Smooth muscle cell (in vitro differentiated cells): ENCODE data around the gene DSG4. TPM values are rescaled to one million over a fixed set of nuclear protein-coding genes. Genes with fewer than 3 reads are reported as not detected.

Experiments
- DNase-seq: peaks from one replicate; lab custom pipeline; 2025; ENCODE audit not compliant: unreplicated experiment; lab: John Stamatoyannopoulos, UW
- H2AFZ ChIP-seq: fragments of 200-600 bp; sonication (generic); 2 replicates; pipeline ENCODE4 v1.6.0; 2016; ENCODE audit warnings: antibody characterized with exemption, low read depth, mild to moderate bottlenecking
- H3F3A ChIP-seq: fragments of 200-600 bp; sonication (generic); 2 replicates; pipeline ENCODE4 v1.6.0; 2017; ENCODE audit warnings: antibody characterized with exemption, low read depth
- H3K27ac ChIP-seq: fragments of 200-600 bp; sonication (generic); 2 replicates; pipeline ENCODE4 v1.5.1; 2016; ENCODE audit warnings: low read depth, mild to moderate bottlenecking
- H3K27me3 ChIP-seq: fragments of 200-600 bp; sonication (generic); 2 replicates; pipeline ENCODE4 v1.6.1; 2016; ENCODE audit warnings: low read depth, mild to moderate bottlenecking
- H3K36me3 ChIP-seq: fragments of 200-600 bp; sonication (generic); 2 replicates; pipeline ENCODE4 v1.5.1; 2016; ENCODE audit warnings: low read depth
- H3K4me1 ChIP-seq: fragments of 200-600 bp; sonication (generic); 2 replicates; pipeline ENCODE4 v1.5.1; 2016; ENCODE audit warnings: low read depth
- H3K4me2 ChIP-seq: fragments of 200-600 bp; sonication (generic); 2 replicates; pipeline ENCODE4 v1.6.0; 2016; ENCODE audit warnings: mild to moderate bottlenecking
- H3K4me3 ChIP-seq: fragments of 200-600 bp; sonication (generic); 2 replicates; pipeline ENCODE4 v1.5.1; 2016; ENCODE audit warnings: mild to moderate bottlenecking
- H3K79me2 ChIP-seq: fragments of 200-600 bp; sonication (generic); 2 replicates; pipeline ENCODE4 v1.6.0; 2016; ENCODE audit warnings: low read depth, mild to moderate bottlenecking
- H3K9ac ChIP-seq: fragments of 200-600 bp; sonication (generic); 2 replicates; pipeline ENCODE4 v1.6.0; 2016; ENCODE audit warnings: low read depth
- H3K9me3 ChIP-seq: fragments of 200-600 bp; sonication (generic); replicated peaks from 2 replicates; pipeline ENCODE4 v1.5.1; 2016; ENCODE audit warnings: low read depth
- H4K20me1 ChIP-seq: fragments of 200-600 bp; sonication (generic); 2 replicates; pipeline ENCODE4 v1.6.0; 2016; ENCODE audit warnings: low read depth
- CTCF ChIP-seq: fragments of 200-600 bp; sonication (generic); IDR thresholded peaks from 2 replicates; pipeline ENCODE4 v1.5.1; 2017; ENCODE audit warnings: borderline replicate concordance, mild to moderate bottlenecking, antibody characterized with exemption; ENCODE audit not compliant: insufficient read depth, poor library complexity, severe bottlenecking
- WGBS: methylation state at CpG from one replicate; pipeline ENCODE4 v1.1.7; 2016; ENCODE audit warnings: low lambda C conversion rate; 5-methylcytosine and 5-hydroxymethylcytosine counted together
- polyA plus RNA-seq: library from polyadenylated mRNA; unstranded; fragments of >200 nt; fragmentation: Nextera tagmentation; extraction: Ambion mirVana; gene quantifications from 2 replicates; pipeline ENCODE4 v1.2.1, GENCODE V29; 2016
- total RNA-seq: library from RNA; depleted of rRNA; stranded (reverse); fragments of >200 nt; gene quantifications from 2 replicates; pipeline ENCODE4 v1.2.3, GENCODE V29; 2014

DSG4 gene
- total and polyA plus RNA-seq, 2 experiments from 2014 or later, result 0.94 TPM; not detected in 1

GRCh38 chr18:31354990-31355389 is 21.6 kb upstream of the DSG4 start:
- no peak overlapping the region for H3K4me2 ChIP-seq
- no peak for DNase-seq
- WGBS, result over 99% methylated on average over 8 of the region's 8 CpGs
- no peaks in the 10 kb centered on the region for H3K9me3 ChIP-seq
- H3F3A ChIP-seq, result no peaks in the 10 kb centered on the region
- TF ChIP-seq CTCF, result no peak
- no peak overlapping the region for H3K9ac ChIP-seq
- H2AFZ ChIP-seq, result no peak overlapping the region
- H3K36me3 ChIP-seq, result no peaks in the 10 kb centered on the region
- H3K4me3 ChIP-seq, result no peak overlapping the region
- no peaks in the 10 kb centered on the region for H4K20me1 ChIP-seq
- H3K27me3 ChIP-seq, result no peaks in the 10 kb centered on the region
- H3K4me1 ChIP-seq, result no peaks in the 10 kb centered on the region
- no peaks in the 10 kb centered on the region for H3K79me2 ChIP-seq
- no peak overlapping the region for H3K27ac ChIP-seq

GRCh38 chr18:31356025-31356424 is 20.6 kb upstream of the DSG4 start:
- DNase-seq, result no peak
- H3K4me1 ChIP-seq, result no peaks in the 10 kb centered on the region
- H3K27ac ChIP-seq, result no peak overlapping the region
- H4K20me1 ChIP-seq, result no peaks in the 10 kb centered on the region
- no peaks in the 10 kb centered on the region for H3K36me3 ChIP-seq
- no peak overlapping the region for H3K9ac ChIP-seq
- no peak overlapping the region for H3K4me2 ChIP-seq
- no peaks in the 10 kb centered on the region for H3K9me3 ChIP-seq
- 81% methylated on average over 5 of the region's 5 CpGs for WGBS
- no peaks in the 10 kb centered on the region for H3K27me3 ChIP-seq
- no peak for TF ChIP-seq CTCF
- no peaks in the 10 kb centered on the region for H3K79me2 ChIP-seq
- no peak overlapping the region for H3K4me3 ChIP-seq
- H2AFZ ChIP-seq, result no peak overlapping the region
- H3F3A ChIP-seq, result no peaks in the 10 kb centered on the region

GRCh38 chr18:31364190-31364589 is 12.4 kb upstream of the DSG4 start:
- Histone ChIP-seq H3F3A (no peaks in the 10 kb centered on the region), H3K36me3 (no peaks in the 10 kb centered on the region), H3K79me2 (no peaks in the 10 kb centered on the region), H3K4me3 (no peak overlapping the region), H3K9me3 (no peaks in the 10 kb centered on the region), H4K20me1 (no peaks in the 10 kb centered on the region), H2AFZ (no peak overlapping the region), H3K27ac (no peak overlapping the region), H3K4me1 (no peaks in the 10 kb centered on the region), H3K4me2 (no peak overlapping the region), H3K27me3 (no peaks in the 10 kb centered on the region), H3K9ac (no peak overlapping the region)
- 97% methylated on average over 4 of the region's 4 CpGs for WGBS
- DNase-seq, result no peak
- no peak for TF ChIP-seq CTCF

- Histone ChIP-seq H3K27me3 (no peaks in the 10 kb centered on the region), H3K4me1 (no peaks in the 10 kb centered on the region), H2AFZ (no peak overlapping the region), H3K4me2 (no peak overlapping the region), H3K79me2 (no peaks in the 10 kb centered on the region), H3K9ac (no peak overlapping the region), H3F3A (no peaks in the 10 kb centered on the region), H3K9me3 (no peaks in the 10 kb centered on the region), H4K20me1 (no peaks in the 10 kb centered on the region), H3K4me3 (no peak overlapping the region), H3K27ac (no peak overlapping the region), H3K36me3 (no peaks in the 10 kb centered on the region)
- no peak for DNase-seq
- TF ChIP-seq CTCF, result no peak
Measured at GRCh38 chr18:31369478-31369877, 7.1 kb upstream of the DSG4 start.
